ENCODE data around the gene RBM4B. TPM values are rescaled to one million over a fixed set of nuclear protein-coding genes. Genes with fewer than 3 reads are reported as not detected.

RBM4B gene
- total and polyA plus RNA-seq, 2 of the 13 experiments (the other 11 are each of a cell fraction or from before 2014, with no cell fraction given), result 25.8 to 32.4 TPM

DNA sequence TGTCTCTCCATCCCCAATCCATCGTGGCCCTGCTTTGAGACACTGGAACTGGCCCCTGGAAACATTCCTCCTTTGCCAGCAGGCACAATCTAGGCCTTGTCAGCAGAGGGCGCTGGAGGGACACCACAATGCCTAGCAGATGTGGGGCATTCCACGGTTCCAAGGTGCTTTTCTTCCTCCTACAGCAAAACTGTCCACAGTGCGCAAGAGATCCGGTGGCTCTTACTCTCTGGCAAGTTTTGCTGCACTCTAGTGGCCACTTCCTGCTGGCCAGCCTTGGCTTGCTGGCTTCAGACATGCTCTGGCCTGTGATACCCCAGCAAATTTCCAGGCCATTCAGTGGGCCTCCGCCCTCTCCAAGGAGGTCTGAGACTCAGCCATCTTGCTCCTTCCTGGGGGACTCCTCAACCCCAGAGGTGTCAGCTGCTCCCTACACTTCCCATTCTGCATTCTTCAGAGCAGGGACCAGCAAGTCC, 17.1 kb upstream of the RBM4B start (continued):
- TF ChIP-seq HMGXB4 (CRISPR knock-in tag; IDR thresholded peaks at IDR 0.05; ENCODE audit: borderline replicate concordance in 1 of 2, low read depth in 1 of 2) (peak; percentile 92), ZSCAN25 (CRISPR knock-in tag; IDR thresholded peaks at IDR 0.05) (peak; percentile 38; the same call in 1 of the 2 replicates), ZNF275 (CRISPR knock-in tag; IDR thresholded peaks at IDR 0.05; ENCODE audit: borderline replicate concordance) (no peak), BATF2 (CRISPR knock-in tag; IDR thresholded peaks at IDR 0.05) (no peak), ZNF331 (CRISPR knock-in tag; IDR thresholded peaks at IDR 0.05) (peak; percentile 76), ZC3H4 (CRISPR knock-in tag; IDR thresholded peaks at IDR 0.05; ENCODE audit: borderline replicate concordance) (no peak), ZNF567 (CRISPR knock-in tag; IDR thresholded peaks at IDR 0.05; ENCODE audit: borderline replicate concordance) (0 out of 2 replicates have a peak, but pooled peaks have one; percentile 52), PTBP1 (IDR thresholded peaks at IDR 0.05; ENCODE audit: low read depth, low read length, poor library complexity, severe bottlenecking) (no peak), HOXD1 (CRISPR knock-in tag; IDR thresholded peaks at IDR 0.05) (no peak), HNF1B (CRISPR knock-in tag; IDR thresholded peaks at IDR 0.05) (peak; percentile 84), HNF4G (IDR thresholded peaks at IDR 0.05; ENCODE audit: borderline replicate concordance, low read depth, low read length) (no peak), HNF4G (CRISPR knock-in tag; IDR thresholded peaks at IDR 0.05; ENCODE audit: borderline replicate concordance, low read depth) (no peak; the same call in 1 of the 2 replicates), RFX1 (IDR thresholded peaks at IDR 0.05) (no peak), ZEB1 (IDR thresholded peaks at IDR 0.05; ENCODE audit: insufficient replicate concordance, low read depth) (no peak), ZNF460 (CRISPR knock-in tag; IDR thresholded peaks at IDR 0.05; ENCODE audit: borderline replicate concordance) (no peak), CENPT (CRISPR knock-in tag; IDR thresholded peaks at IDR 0.05; ENCODE audit: low read depth) (no peak), ZC3H13 (CRISPR knock-in tag; IDR thresholded peaks at IDR 0.05) (no peak), NFYB (CRISPR knock-in tag; IDR thresholded peaks at IDR 0.05) (no peak), PHF5A (CRISPR knock-in tag; IDR thresholded peaks at IDR 0.05; ENCODE audit: low read depth, unreplicated experiment) (no peak)

Data from HepG2 (cell line).